Sigmoid colon (tissue), 7 donors: ENCODE results near the gene GOLT1B. TPM values are rescaled to one million over a fixed set of nuclear protein-coding genes. Genes with fewer than 3 reads are reported as not detected.

Experiments used
- DNase-seq: peaks from one replicate; pipeline ENCODE4 v3.0.0-alpha.2; 2019
- H3K27ac ChIP-seq, 4 donors: fragments of 200-600 bp; sonication (generic); one replicate each; pipeline ENCODE4 v1.5.1; 2016 to 2019; ENCODE audit warnings: mild to moderate bottlenecking in 1 of 4
- H3K27me3 ChIP-seq, 3 donors: fragments of 200-600 bp; sonication (generic); one replicate each; pipeline ENCODE4 v1.5.1; 2019; ENCODE audit warnings: mild to moderate bottlenecking in 1 of 3
- H3K36me3 ChIP-seq, 4 donors: fragments of 200-600 bp; sonication (generic); one replicate each; pipeline ENCODE4 v1.5.1; 2016 to 2019
- H3K4me1 ChIP-seq, 4 donors: fragments of 200-600 bp; sonication (generic); one replicate each; pipeline ENCODE4 v1.5.1; 2017 to 2019
- H3K4me3 ChIP-seq, 4 donors: fragments of 200-600 bp; sonication (generic); one replicate each; pipeline ENCODE4 v1.5.1; 2017 to 2019; ENCODE audit warnings: mild to moderate bottlenecking in 2 of 4, moderate library complexity in 1 of 4
- H3K9me3 ChIP-seq, 4 donors: fragments of 200-600 bp in 3 of 4; sonication (generic) in 3 of 4; one replicate each; pipeline versions ENCODE4 v1.5.1 to v1.6.1; 2013 to 2019
- EP300 ChIP-seq, 4 donors: sonication (generic); formaldehyde crosslinking; IDR thresholded peaks; one replicate each; pipeline ENCODE4 v1.6.1; 2017; ENCODE audit warnings: antibody characterized with exemption in 4 of 4
- POLR2A ChIP-seq, 2 donors: fragments of 450-650 bp; IDR thresholded peaks; one replicate each; pipeline ENCODE4 v1.6.1; 2016; ENCODE audit warnings: antibody characterized with exemption in 2 of 2, mild to moderate bottlenecking in 2 of 2, moderate library complexity in 2 of 2
- POLR2AphosphoS5 ChIP-seq, 4 donors: sonication (generic); formaldehyde crosslinking; IDR thresholded peaks; one replicate each; pipeline ENCODE4 v1.6.1; 2017; ENCODE audit warnings: antibody characterized with exemption in 4 of 4
- WGBS, 2 donors: extraction: QIAGEN DNeasy Blood & Tissue Kit; methylation state at CpG; one replicate each; pipeline ENCODE4 v1.1.7; 2013; 5-methylcytosine and 5-hydroxymethylcytosine counted together
- intact Hi-C: fragments of 100-400 bp; cut with DNase I; formaldehyde crosslinking; loops from one replicate; pipeline ENCODE4 v1.15.1; 2023
- polyA plus RNA-seq, 3 donors: library from polyadenylated mRNA; stranded (reverse); fragments of 200-250 nt; gene quantifications; one replicate each; pipeline ENCODE4 v1.2.3, GENCODE V29; 2013
- total RNA-seq, 4 donors: library from RNA; depleted of rRNA; stranded (reverse); fragments of >200 nt; gene quantifications; one replicate each; pipeline ENCODE4 v1.1.0, GENCODE V29; 2016
- TF ChIP-seq, protein P1 (sequence below), 4 experiments: fragments of 450-650 bp in 3 of 4; fragments of 200-600 bp in 1 of 4; IDR thresholded peaks; one replicate each; pipeline ENCODE4 v1.5.1; 2016 to 2019; ENCODE audit warnings: antibody characterized with exemption in 4 of 4, mild to moderate bottlenecking in 3 of 4, moderate library complexity in 2 of 4
- donor health status: healthy with polysubstance abuse.
- donor health status: Bipolar disorder and iron deficiency.
- donor health status: healthy.

GOLT1B gene
- total and polyA plus RNA-seq, 7 donors = 7.8 to 26.9 (median 22.5) TPM

DNA sequence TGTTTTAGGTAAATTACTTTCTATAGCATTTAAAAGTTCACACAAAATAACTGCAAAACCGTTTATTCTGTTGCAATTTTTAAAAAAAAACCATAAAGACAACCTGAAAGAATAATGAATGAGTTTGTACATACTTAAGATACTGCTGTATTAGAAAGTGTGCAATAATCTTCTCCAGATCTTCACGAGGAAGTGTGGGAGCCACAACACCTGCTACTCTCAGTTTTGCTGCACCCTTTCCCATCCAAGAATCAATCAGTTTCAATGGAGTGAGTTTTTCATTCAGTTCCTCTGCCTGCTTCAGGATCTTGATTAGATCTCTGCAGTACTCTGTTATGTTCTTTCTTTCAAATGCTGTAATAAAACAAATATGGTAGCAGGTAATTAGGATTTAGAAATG, 30.3 kb upstream of the GOLT1B start:
- no peak overlapping the region for H3K27ac ChIP-seq
- 61 to 72% methylated on average over 2 of the region's 2 CpGs for WGBS, 2 donors
- H3K4me3 ChIP-seq = no peak overlapping the region
- H3K9me3 ChIP-seq = no peaks in the 10 kb centered on the region
- no peaks in the 10 kb centered on the region for H3K27me3 ChIP-seq
- intact Hi-C loops = no loop called here
- no peaks in the 10 kb centered on the region for H3K4me1 ChIP-seq
- no peak for DNase-seq
- no peak for TF ChIP-seq POLR2AphosphoS5 (IDR thresholded peaks at IDR 0.05)
- TF ChIP-seq EP300 (IDR thresholded peaks at IDR 0.05) = no peak
- TF ChIP-seq, protein P1, sequence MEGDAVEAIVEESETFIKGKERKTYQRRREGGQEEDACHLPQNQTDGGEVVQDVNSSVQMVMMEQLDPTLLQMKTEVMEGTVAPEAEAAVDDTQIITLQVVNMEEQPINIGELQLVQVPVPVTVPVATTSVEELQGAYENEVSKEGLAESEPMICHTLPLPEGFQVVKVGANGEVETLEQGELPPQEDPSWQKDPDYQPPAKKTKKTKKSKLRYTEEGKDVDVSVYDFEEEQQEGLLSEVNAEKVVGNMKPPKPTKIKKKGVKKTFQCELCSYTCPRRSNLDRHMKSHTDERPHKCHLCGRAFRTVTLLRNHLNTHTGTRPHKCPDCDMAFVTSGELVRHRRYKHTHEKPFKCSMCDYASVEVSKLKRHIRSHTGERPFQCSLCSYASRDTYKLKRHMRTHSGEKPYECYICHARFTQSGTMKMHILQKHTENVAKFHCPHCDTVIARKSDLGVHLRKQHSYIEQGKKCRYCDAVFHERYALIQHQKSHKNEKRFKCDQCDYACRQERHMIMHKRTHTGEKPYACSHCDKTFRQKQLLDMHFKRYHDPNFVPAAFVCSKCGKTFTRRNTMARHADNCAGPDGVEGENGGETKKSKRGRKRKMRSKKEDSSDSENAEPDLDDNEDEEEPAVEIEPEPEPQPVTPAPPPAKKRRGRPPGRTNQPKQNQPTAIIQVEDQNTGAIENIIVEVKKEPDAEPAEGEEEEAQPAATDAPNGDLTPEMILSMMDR (IDR thresholded peaks at IDR 0.05) = no peak
- TF ChIP-seq POLR2A (IDR thresholded peaks at IDR 0.05) = no peak
- H3K36me3 ChIP-seq = peaks cover 15 to 93% (median 29%) of the 10 kb centered on the region in 4 donors

DNA sequence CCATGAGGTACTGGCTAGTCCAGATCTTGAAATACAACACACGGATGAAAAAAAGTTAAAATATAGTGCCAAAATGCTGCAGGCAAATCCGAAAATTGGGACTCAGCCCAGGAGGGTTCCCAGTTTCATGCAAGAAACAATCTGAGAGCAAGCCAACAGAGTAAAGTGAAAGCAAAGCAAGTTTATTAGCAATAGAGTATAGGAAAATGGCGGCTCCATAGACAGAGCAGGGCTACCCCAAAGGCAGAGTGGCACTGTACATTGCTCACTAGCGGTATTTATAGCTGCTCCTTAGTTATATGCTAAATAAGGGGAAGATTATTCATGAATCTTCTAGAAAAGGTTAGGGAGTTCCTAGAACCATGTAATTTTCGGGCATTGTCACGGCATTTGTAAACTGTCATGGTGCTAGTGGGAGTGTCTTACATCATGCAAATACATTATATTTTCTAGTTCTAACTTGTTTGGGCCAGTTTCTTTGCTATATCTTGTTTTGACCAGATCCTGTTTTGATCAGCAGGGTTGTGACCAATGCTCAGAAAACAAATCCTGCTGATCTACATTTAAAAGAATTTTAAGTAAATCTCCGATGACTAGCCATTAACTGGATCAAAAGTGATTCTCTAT, 29.3 kb upstream of the GOLT1B start:
- Histone ChIP-seq H3K4me1 (no peaks in the 10 kb centered on the region), H3K27ac (no peak overlapping the region), H3K27me3 (no peaks in the 10 kb centered on the region), H3K36me3 (peaks cover 15 to 96% (median 29%) of the 10 kb centered on the region in 4 donors), H3K4me3 (no peak overlapping the region), H3K9me3 (no peaks in the 10 kb centered on the region)
- no peak for DNase-seq
- no peak for TF ChIP-seq POLR2AphosphoS5 (IDR thresholded peaks at IDR 0.05)
- TF ChIP-seq EP300 (IDR thresholded peaks at IDR 0.05) = no peak
- TF ChIP-seq, protein P1 (IDR thresholded peaks at IDR 0.05) = no peak
- TF ChIP-seq POLR2A (IDR thresholded peaks at IDR 0.05) = no peak
- intact Hi-C loops = no loop called here
- WGBS, 2 donors = 93 to 96% methylated on average over 7 of the region's 7 CpGs

DNA sequence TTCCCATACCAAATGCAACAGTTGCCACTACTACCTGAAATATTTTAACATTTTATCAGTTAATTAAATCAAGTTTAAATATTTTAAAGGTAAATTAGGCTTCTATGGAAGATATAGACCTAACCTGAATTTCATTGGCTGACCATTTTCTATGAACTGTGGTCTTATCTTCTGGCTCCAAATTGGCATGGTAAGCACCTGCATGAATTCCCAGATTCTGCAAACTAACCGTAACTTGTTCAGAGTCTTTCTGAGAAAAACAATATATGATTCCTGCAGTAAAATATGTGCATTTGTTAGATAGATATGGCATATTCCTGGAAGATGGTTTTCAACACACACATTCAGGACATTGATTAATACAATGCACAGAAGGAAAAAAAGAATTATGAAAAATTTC, 26.0 kb upstream of the GOLT1B start:
- intact Hi-C loops = no loop called here
- peaks cover 15 to 100% (median 34%) of the 10 kb centered on the region in 4 donors for H3K36me3 ChIP-seq
- no peaks in the 10 kb centered on the region for H3K9me3 ChIP-seq
- no peaks in the 10 kb centered on the region for H3K4me1 ChIP-seq
- TF ChIP-seq POLR2A (IDR thresholded peaks at IDR 0.05) (no peak), EP300 (IDR thresholded peaks at IDR 0.05) (no peak), POLR2AphosphoS5 (IDR thresholded peaks at IDR 0.05) (no peak)
- TF ChIP-seq, protein P1 (IDR thresholded peaks at IDR 0.05) = no peak
- H3K4me3 ChIP-seq = no peak overlapping the region
- no peak overlapping the region for H3K27ac ChIP-seq
- DNase-seq = no peak
- H3K27me3 ChIP-seq = no peaks in the 10 kb centered on the region
- 96 to 99% methylated on average over 1 of the region's 1 CpG for WGBS, 2 donors

DNA sequence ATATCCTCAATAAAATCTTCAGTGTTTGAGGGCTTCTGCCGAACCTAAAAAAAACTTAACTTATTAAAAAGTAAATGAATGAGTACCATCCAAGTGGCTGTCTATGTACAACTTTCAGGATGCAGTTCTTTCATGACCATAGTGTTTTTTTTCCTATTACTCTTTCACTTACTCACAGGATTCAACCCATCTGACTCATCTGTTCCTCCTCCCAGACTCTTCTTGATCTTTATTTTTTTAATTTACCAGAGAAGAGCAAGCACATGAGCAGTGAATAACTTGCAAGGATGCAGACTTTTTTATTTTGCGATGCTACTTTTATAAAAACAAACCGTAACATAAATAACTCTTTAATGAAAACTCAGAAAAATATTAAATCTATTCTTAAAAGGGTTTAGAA, 24.6 kb upstream of the GOLT1B start:
- Histone ChIP-seq H3K4me1 (no peaks in the 10 kb centered on the region), H3K27ac (no peak overlapping the region), H3K9me3 (no peaks in the 10 kb centered on the region), H3K36me3 (peaks cover 15 to 100% (median 32%) of the 10 kb centered on the region in 4 donors), H3K4me3 (no peak overlapping the region), H3K27me3 (no peaks in the 10 kb centered on the region)
- 73 to 95% methylated on average over 3 of the region's 3 CpGs for WGBS, 2 donors
- intact Hi-C loops = no loop called here
- TF ChIP-seq POLR2AphosphoS5 (IDR thresholded peaks at IDR 0.05) = no peak
- TF ChIP-seq POLR2A (IDR thresholded peaks at IDR 0.05) = no peak
- TF ChIP-seq, protein P1 (IDR thresholded peaks at IDR 0.05) = no peak
- no peak for TF ChIP-seq EP300 (IDR thresholded peaks at IDR 0.05)
- no peak for DNase-seq
